WTC11 (cell line): ENCODE results near the gene CNTN5.

Experiments
- AR ChIP-seq: fragments of 250-450 bp; sonication (Bioruptor Pico); IDR thresholded peaks from 2 replicates; pipeline ENCODE4 v1.9.0; 2021; ENCODE audit warnings: mild to moderate bottlenecking
- JUN ChIP-seq: sonication (generic); formaldehyde crosslinking; IDR thresholded peaks from 2 replicates; pipeline ENCODE4 v1.8.0; 2023; ENCODE audit warnings: mild to moderate bottlenecking, missing genetic modification reagents
- KAT7 ChIP-seq: sonication (generic); formaldehyde crosslinking; IDR thresholded peaks from 2 replicates; pipeline ENCODE4 v1.8.1; 2023; ENCODE audit warnings: missing genetic modification reagents, mild to moderate bottlenecking, borderline replicate concordance
- NFE2L1 ChIP-seq: sonication (generic); formaldehyde crosslinking; IDR thresholded peaks from 2 replicates; pipeline ENCODE4 v1.8.1; 2023; ENCODE audit warnings: missing genetic modification reagents
- RELA ChIP-seq: sonication (generic); formaldehyde crosslinking; IDR thresholded peaks from 2 replicates; pipeline ENCODE4 v1.8.1; 2022; ENCODE audit warnings: missing genetic modification reagents, mild to moderate bottlenecking, borderline replicate concordance
- USF2 ChIP-seq: sonication (generic); formaldehyde crosslinking; IDR thresholded peaks from 2 replicates; pipeline ENCODE4 v1.8.1; 2023; ENCODE audit warnings: mild to moderate bottlenecking, missing genetic modification reagents, moderate library complexity
- TF ChIP-seq, protein P1 (sequence below): fragments of 200-600 bp; IDR thresholded peaks from 2 replicates; pipeline ENCODE4 v1.8.0; 2022; ENCODE audit warnings: antibody characterized with exemption

DNA sequence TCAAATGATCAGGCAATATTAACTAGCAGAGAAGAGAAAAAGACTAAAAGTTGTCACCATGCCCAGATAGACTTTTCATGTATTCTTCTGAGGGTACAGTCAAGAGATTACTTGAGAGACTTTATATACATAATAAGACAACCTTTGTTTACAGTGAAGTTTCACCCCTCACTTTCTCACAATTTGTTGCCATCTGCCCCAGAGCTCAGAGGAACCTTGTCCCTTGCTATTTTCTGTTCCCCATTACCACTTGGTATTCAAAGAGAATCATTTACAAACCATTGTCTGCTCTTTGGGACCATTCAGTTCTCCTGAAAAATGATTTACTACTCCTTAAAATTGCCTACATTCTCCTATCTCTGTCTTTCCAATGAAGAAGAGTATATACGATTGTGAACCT, 544.6 kb downstream of the CNTN5 start:
- TF ChIP-seq NFE2L1 (CRISPR knock-in tag) (no peak), KAT7 (CRISPR knock-in tag) (no peak), USF2 (no peak), AR (CRISPR knock-in tag) (no peak), JUN (CRISPR knock-in tag) (no peak), RELA (no peak)
- TF ChIP-seq, protein P1, sequence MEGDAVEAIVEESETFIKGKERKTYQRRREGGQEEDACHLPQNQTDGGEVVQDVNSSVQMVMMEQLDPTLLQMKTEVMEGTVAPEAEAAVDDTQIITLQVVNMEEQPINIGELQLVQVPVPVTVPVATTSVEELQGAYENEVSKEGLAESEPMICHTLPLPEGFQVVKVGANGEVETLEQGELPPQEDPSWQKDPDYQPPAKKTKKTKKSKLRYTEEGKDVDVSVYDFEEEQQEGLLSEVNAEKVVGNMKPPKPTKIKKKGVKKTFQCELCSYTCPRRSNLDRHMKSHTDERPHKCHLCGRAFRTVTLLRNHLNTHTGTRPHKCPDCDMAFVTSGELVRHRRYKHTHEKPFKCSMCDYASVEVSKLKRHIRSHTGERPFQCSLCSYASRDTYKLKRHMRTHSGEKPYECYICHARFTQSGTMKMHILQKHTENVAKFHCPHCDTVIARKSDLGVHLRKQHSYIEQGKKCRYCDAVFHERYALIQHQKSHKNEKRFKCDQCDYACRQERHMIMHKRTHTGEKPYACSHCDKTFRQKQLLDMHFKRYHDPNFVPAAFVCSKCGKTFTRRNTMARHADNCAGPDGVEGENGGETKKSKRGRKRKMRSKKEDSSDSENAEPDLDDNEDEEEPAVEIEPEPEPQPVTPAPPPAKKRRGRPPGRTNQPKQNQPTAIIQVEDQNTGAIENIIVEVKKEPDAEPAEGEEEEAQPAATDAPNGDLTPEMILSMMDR, result no peak
